ENCODE results near the gene NCMAP.

DNA sequence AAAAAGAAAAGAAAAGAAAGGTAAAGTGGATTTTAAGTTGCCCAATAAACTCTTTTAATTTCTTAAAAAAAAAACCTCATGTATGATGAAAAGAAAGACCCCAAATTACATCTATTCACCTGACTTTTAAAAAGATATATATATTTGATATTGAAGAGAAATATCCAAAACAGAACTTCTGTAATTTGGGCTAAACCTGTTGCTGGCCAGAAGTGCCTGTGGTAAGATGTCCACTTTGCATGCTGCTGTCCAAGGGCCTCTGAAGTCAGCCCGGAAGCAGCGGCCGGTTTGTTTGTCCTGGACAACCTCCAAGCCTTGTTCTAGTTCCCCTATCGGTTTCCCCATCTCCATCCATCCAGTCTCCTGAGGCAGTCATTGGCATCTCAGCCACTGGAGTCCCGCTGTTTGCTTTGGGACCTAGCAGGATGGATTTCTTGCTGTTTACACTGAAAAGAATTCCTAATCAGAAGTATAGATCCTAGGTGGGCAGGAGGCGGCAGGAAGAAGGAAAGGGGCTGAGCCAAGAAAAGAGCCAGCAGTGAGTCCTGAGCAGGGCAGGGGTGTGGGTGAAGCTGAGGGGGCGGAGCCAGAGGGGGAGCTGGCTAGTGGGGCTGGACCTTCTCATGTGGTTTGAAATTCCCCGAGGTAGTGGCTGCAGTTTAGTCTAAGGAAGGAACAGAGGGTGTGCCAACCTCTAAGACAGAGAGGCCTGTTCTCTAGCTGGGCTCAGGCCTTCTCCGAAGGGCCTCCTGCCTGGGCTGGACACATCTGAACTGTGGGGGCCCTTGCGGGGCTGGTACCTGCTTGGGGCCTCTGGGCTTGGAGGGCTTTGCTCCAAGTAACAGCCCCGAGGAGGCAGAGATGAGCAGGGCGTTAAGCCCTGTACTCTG is 3.3 kb downstream of the NCMAP start:
- TF ChIP-seq CTCF (IDR thresholded peaks at IDR 0.05; ENCODE audit: low read depth, low read length) (no peak), POLR2A (IDR thresholded peaks at IDR 0.05; ENCODE audit: extremely low read depth, insufficient read length) (no peak)

All from NB4 (cell line).